GM13977 (cell line): Measurements from ENCODE around the gene AKR1C8.
"Not testable (repeated sequence)": the region's sequence is repeated elsewhere in the genome, so short reads cannot be mapped to it uniquely, and the experiment has no call there.

ENCODE experiments used
- DNase-seq: peaks from one replicate; pipeline ENCODE4 v3.0.0; 2012; ENCODE audit warnings: low spot score
- in situ Hi-C: fragments of 300-500 bp; cut with MboI; formaldehyde crosslinking; loops from one replicate; pipeline ENCODE4 v1.12.0; 2022; ENCODE audit warnings: low sequenced_read_pairs, low pct_unique_long_range_greater_than_20kb, mixed read lengths, inconsistent platforms; ENCODE audit not compliant: unreplicated experiment
- TF ChIP-seq, protein P1 (sequence below): IDR thresholded peaks from 2 replicates; pipeline ENCODE4 v1.5.1; 2012; ENCODE audit warnings: mild to moderate bottlenecking, control low read depth; ENCODE audit not compliant: insufficient read depth; ENCODE audit errors: extremely low read depth, missing control alignments

AKR1C8 gene

DNA sequence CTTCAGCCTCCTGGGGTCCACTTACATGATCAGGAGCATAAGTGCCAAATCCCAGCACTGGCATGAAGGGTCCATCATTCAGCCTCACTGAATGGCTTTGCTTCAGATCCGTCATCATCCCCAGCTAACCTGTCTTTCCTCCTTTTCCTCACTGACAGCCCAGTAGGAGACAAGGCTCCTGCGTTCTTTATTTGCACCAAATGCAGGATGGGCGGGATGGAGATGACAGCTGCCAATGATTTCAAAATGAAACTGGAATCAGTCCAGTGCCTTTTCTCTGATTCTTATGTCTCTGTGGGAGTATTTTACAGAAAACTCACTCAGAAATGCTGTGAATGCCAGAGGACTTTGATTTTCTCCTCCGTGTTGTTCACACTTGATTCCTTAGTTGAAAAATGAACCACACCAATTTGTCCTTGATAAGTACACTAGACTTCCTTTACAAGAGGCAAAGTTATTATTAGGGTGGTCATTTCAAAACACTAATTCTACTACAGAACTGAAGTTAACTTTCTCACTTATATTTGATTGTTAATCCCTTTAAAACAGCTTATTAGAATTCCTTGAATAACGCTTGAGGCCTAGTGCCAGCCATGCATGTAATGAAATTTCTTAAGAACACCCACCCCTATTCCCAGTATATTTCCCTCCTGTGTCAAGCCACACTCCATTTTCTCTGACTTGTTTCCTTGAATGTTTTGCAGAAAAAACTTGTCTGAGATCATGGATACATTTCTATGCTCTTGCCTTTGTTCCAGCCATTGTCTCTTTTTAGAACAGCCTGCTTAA, at the start of gene AKR1C8:
TSS of gene AKR1C8 (minus strand) at position 164 of the 789 bp plus-strand sequence. CDS start at position 118, 46 bp downstream.
- no peak for DNase-seq
- TF ChIP-seq, protein P1, sequence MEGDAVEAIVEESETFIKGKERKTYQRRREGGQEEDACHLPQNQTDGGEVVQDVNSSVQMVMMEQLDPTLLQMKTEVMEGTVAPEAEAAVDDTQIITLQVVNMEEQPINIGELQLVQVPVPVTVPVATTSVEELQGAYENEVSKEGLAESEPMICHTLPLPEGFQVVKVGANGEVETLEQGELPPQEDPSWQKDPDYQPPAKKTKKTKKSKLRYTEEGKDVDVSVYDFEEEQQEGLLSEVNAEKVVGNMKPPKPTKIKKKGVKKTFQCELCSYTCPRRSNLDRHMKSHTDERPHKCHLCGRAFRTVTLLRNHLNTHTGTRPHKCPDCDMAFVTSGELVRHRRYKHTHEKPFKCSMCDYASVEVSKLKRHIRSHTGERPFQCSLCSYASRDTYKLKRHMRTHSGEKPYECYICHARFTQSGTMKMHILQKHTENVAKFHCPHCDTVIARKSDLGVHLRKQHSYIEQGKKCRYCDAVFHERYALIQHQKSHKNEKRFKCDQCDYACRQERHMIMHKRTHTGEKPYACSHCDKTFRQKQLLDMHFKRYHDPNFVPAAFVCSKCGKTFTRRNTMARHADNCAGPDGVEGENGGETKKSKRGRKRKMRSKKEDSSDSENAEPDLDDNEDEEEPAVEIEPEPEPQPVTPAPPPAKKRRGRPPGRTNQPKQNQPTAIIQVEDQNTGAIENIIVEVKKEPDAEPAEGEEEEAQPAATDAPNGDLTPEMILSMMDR: no peak
- in situ Hi-C loops: no loop called here

GRCh38 chr10:5234106-5234860, 49.3 kb upstream of the AKR1C8 start:
- in situ Hi-C loops: no loop called here
- DNase-seq: no peak
- TF ChIP-seq, protein P1: no peak

- no peak for DNase-seq
- TF ChIP-seq, protein P1: no peak
- in situ Hi-C loops: no loop called here
Observed at GRCh38 chr10:5233324-5233723, 48.4 kb upstream of the AKR1C8 start.

- in situ Hi-C loops: no loop called here
- TF ChIP-seq, protein P1: no peak
- DNase-seq: no peak
Observed at GRCh38 chr10:5229019-5229418, 44.1 kb upstream of the AKR1C8 start.

- DNase-seq, in situ Hi-C loops: not testable (repeated sequence)
Observed at GRCh38 chr10:5222942-5223341, 38.0 kb upstream of the AKR1C8 start.

DNA sequence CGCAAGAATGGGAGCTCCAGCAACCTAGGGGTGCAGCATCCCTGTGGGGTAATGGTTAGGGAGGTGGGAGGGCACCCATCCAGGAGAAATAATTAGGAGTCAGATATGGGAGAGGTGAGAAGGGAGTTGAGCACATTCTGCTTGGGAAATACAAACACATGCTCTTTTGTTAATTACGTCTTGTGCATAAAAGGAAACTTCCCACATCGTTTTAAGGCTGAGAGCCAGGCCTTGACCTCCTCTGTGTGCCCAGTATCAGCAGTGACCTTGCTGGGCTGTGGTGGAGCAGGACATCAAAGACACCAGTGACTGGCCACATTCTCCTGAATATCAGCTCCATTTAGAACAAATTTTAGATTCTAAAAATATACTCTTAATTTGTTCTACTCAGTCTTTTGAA, 34.3 kb upstream of the AKR1C8 start:
- in situ Hi-C loops: no loop called here
- TF ChIP-seq, protein P1: no peak
- no peak for DNase-seq

DNA sequence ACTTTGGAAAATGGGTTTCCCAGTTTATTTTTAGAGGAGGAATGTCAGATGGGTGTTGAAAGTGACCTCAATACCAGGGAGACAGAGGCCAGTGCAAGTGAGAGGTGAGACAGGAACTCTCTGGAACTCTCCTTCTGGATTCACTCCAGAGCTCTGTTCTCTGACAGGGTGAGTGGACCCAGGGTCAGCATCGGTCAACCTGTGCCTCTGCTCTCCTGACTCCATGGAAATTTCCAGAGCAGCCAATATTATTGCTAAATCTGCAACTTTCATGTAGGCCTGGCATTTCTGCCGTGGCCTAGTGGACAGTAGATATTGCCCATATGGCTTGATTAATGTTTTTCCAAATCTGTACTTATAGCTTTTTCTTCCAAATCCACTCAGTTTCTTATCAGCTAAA, 31.9 kb upstream of the AKR1C8 start:
- in situ Hi-C loops: no loop called here
- DNase-seq: no peak
- TF ChIP-seq, protein P1: no peak
